Astrocyte (in vitro differentiated cells and primary cell): ENCODE results near the gene KRT74. TPM values are rescaled to one million over a fixed set of nuclear protein-coding genes. Genes with fewer than 3 reads are reported as not detected.

Source experiments
- DNase-seq: peaks from one replicate; pipeline ENCODE4 v3.0.0-alpha.2; 2010; ENCODE audit warnings: low read depth
- FAIRE-seq: peaks from 2 replicates; lab custom pipeline; 2011; peaks lifted over from hg19 to GRCh38; lab: Jason Lieb, UNC
- H2AFZ ChIP-seq: 2 replicates; pipeline ENCODE4 v1.6.0; 2012; ENCODE audit warnings: low read depth, low read length, inconsistent platforms
- H3K27ac ChIP-seq: 2 replicates; pipeline ENCODE4 v1.5.1; 2011; ENCODE audit warnings: low read depth, low read length, inconsistent platforms
- H3K27me3 ChIP-seq: 2 replicates; pipeline ENCODE4 v1.6.0; 2011; ENCODE audit warnings: low read length, inconsistent platforms; ENCODE audit not compliant: insufficient read depth
- H3K36me3 ChIP-seq: 2 replicates; pipeline ENCODE4 v1.5.1; 2011; ENCODE audit warnings: low read length, inconsistent platforms; ENCODE audit not compliant: insufficient read depth
- H3K4me1 ChIP-seq: 2 replicates; pipeline ENCODE4 v1.5.1; 2011; ENCODE audit warnings: low read length, inconsistent platforms; ENCODE audit not compliant: insufficient read depth
- H3K4me2 ChIP-seq: 2 replicates; pipeline ENCODE4 v1.6.0; 2012; ENCODE audit warnings: low read length, inconsistent platforms
- H3K4me3 ChIP-seq: 2 replicates; pipeline ENCODE4 v1.5.1; 2011; ENCODE audit warnings: low read depth, mild to moderate bottlenecking, low read length, inconsistent platforms; ENCODE audit not compliant: insufficient read depth
- H3K79me2 ChIP-seq: 2 replicates; pipeline ENCODE4 v1.6.0; 2012; ENCODE audit warnings: mild to moderate bottlenecking, low read length, inconsistent platforms; ENCODE audit not compliant: insufficient read depth
- H3K9ac ChIP-seq: 2 replicates; pipeline ENCODE4 v1.6.0; 2012; ENCODE audit warnings: mild to moderate bottlenecking, low read length, inconsistent platforms
- H3K9me3 ChIP-seq: 2 replicates; pipeline ENCODE4 v1.5.1; 2012; ENCODE audit warnings: low read depth, mild to moderate bottlenecking, low read length, inconsistent platforms; ENCODE audit not compliant: insufficient read depth
- H4K20me1 ChIP-seq: 2 replicates; pipeline ENCODE4 v1.6.0; 2012; ENCODE audit warnings: low read length, inconsistent platforms; ENCODE audit not compliant: insufficient read depth
- H3K27ac Mint-ChIP-seq: one replicate; pipeline ENCODE4 v1.8.0; 2021; ENCODE audit warnings: mild to moderate bottlenecking, mixed read lengths; ENCODE audit not compliant: unreplicated experiment
- H3K27me3 Mint-ChIP-seq: one replicate; pipeline ENCODE4 v1.8.0; 2021; ENCODE audit warnings: low read depth, mixed read lengths; ENCODE audit not compliant: unreplicated experiment
- H3K36me3 Mint-ChIP-seq: one replicate; pipeline ENCODE4 v1.8.0; 2021; ENCODE audit warnings: low read depth, mixed read lengths; ENCODE audit not compliant: unreplicated experiment
- H3K4me1 Mint-ChIP-seq: one replicate; pipeline ENCODE4 v1.8.0; 2021; ENCODE audit warnings: low read depth, mixed read lengths; ENCODE audit not compliant: unreplicated experiment
- H3K4me3 Mint-ChIP-seq: one replicate; pipeline ENCODE4 v1.8.0; 2021; ENCODE audit warnings: mild to moderate bottlenecking, moderate library complexity, mixed read lengths; ENCODE audit not compliant: unreplicated experiment
- H3K9me3 Mint-ChIP-seq: one replicate; pipeline ENCODE4 v1.8.0; 2021; ENCODE audit warnings: mild to moderate bottlenecking, mixed read lengths; ENCODE audit not compliant: unreplicated experiment
- CTCF ChIP-seq: IDR thresholded peaks from 2 replicates; pipeline ENCODE4 v1.5.1; 2011; ENCODE audit warnings: low read depth, mild to moderate bottlenecking, inconsistent platforms, low read length, moderate library complexity; ENCODE audit not compliant: insufficient read depth
- EZH2 ChIP-seq: IDR thresholded peaks from 2 replicates; pipeline ENCODE4 v1.6.1; 2012; ENCODE audit warnings: mild to moderate bottlenecking, low read length, inconsistent platforms; ENCODE audit not compliant: insufficient read depth
- total RNA-seq: library from RNA; stranded (reverse); gene quantifications from 2 replicates; pipeline ENCODE4 v1.2.1, GENCODE V29; 2021

The KRT74 gene
- total RNA-seq, 1 donor from 2014 or later: not detected

- no peak overlapping the region for H2AFZ ChIP-seq
- H3K27ac ChIP-seq: no peak overlapping the region
- Mint-ChIP-seq H3K4me3 (no peak overlapping the region), H3K4me1 (peaks cover 14% of the 10 kb centered on the region), H3K27ac (no peak overlapping the region), H3K36me3 (no peaks in the 10 kb centered on the region), H3K27me3 (peaks cover 19% of the 10 kb centered on the region), H3K9me3 (peaks cover 3% of the 10 kb centered on the region)
- H4K20me1 ChIP-seq: no peaks in the 10 kb centered on the region
- H3K4me1 ChIP-seq: no peaks in the 10 kb centered on the region
- TF ChIP-seq EZH2 (no peak), CTCF (no peak)
- H3K36me3 ChIP-seq: no peaks in the 10 kb centered on the region
- no peak for FAIRE-seq
- no peak for DNase-seq
- H3K79me2 ChIP-seq: no peaks in the 10 kb centered on the region
- H3K4me3 ChIP-seq: no peak overlapping the region
- H3K9me3 ChIP-seq: no peaks in the 10 kb centered on the region
- no peak overlapping the region for H3K9ac ChIP-seq
- H3K27me3 ChIP-seq: peaks cover 6% of the 10 kb centered on the region
- no peak overlapping the region for H3K4me2 ChIP-seq
Observed at GRCh38 chr12:52540531-52540930, 33.1 kb downstream of the KRT74 start.

- Histone ChIP-seq H3K4me3 (no peak overlapping the region), H3K36me3 (no peaks in the 10 kb centered on the region), H3K4me1 (no peaks in the 10 kb centered on the region), H2AFZ (no peak overlapping the region), H3K4me2 (no peak overlapping the region), H3K9me3 (no peaks in the 10 kb centered on the region), H3K79me2 (no peaks in the 10 kb centered on the region), H3K9ac (no peak overlapping the region), H3K27me3 (peaks cover 4% of the 10 kb centered on the region), H3K27ac (no peak overlapping the region), H4K20me1 (no peaks in the 10 kb centered on the region)
- no peak overlapping the region for H3K4me3 Mint-ChIP-seq
- H3K27me3 Mint-ChIP-seq: peaks cover 15% of the 10 kb centered on the region
- DNase-seq: no peak
- no peaks in the 10 kb centered on the region for H3K36me3 Mint-ChIP-seq
- no peak for FAIRE-seq
- peaks cover 14% of the 10 kb centered on the region for H3K4me1 Mint-ChIP-seq
- no peak for TF ChIP-seq CTCF
- no peak for TF ChIP-seq EZH2
- H3K9me3 Mint-ChIP-seq: peaks cover 3% of the 10 kb centered on the region
- H3K27ac Mint-ChIP-seq: no peak overlapping the region
Observed at GRCh38 chr12:52539821-52540173, 33.8 kb downstream of the KRT74 start.

- no peak overlapping the region for H3K9ac ChIP-seq
- peak overlapping the region; percentile 25 for H3K4me2 ChIP-seq
- peaks cover 4% of the 10 kb centered on the region for H3K27me3 ChIP-seq
- no peaks in the 10 kb centered on the region for H3K4me1 ChIP-seq
- H3K27me3 Mint-ChIP-seq: peaks cover 14% of the 10 kb centered on the region
- FAIRE-seq: no peak
- H3K36me3 ChIP-seq: no peaks in the 10 kb centered on the region
- H3K9me3 ChIP-seq: no peaks in the 10 kb centered on the region
- DNase-seq: peak; percentile 44
- H3K9me3 Mint-ChIP-seq: peaks cover 3% of the 10 kb centered on the region
- H3K4me1 Mint-ChIP-seq: peaks cover 14% of the 10 kb centered on the region
- H3K27ac ChIP-seq: no peak overlapping the region
- no peak overlapping the region for H2AFZ ChIP-seq
- H3K79me2 ChIP-seq: no peaks in the 10 kb centered on the region
- no peak overlapping the region for H3K27ac Mint-ChIP-seq
- TF ChIP-seq EZH2 (no peak), CTCF (no peak)
- H4K20me1 ChIP-seq: no peaks in the 10 kb centered on the region
- H3K4me3 ChIP-seq: no peak overlapping the region
- H3K4me3 Mint-ChIP-seq: no peak overlapping the region
- H3K36me3 Mint-ChIP-seq: no peaks in the 10 kb centered on the region
Observed at GRCh38 chr12:52539083-52539820, 34.4 kb downstream of the KRT74 start.
